ENCODE measurements around the gene EEF1A2. TPM values are rescaled to one million over a fixed set of nuclear protein-coding genes. Genes with fewer than 3 reads are reported as not detected.

The EEF1A2 gene
- total RNA-seq, 4 donors from 2014 or later = 1.7 to 17.8 (median 7.4) TPM

GRCh38 chr20:63469713-63470101, 29.2 kb downstream of the EEF1A2 start:
- peaks cover 5 to 97% (median 38%) of the 10 kb centered on the region in 4 donors for H3K27me3 ChIP-seq
- H3K4me1 ChIP-seq = peaks cover 10 to 17% (median 13%) of the 10 kb centered on the region in 4 donors
- DNase-seq (ENCODE audit: extremely low spot score) = no peak
- H3K9me3 ChIP-seq = no peaks in the 10 kb centered on the region
- no peak overlapping the region for H3K4me3 ChIP-seq
- WGBS = 74% methylated on average over 13 of the region's 13 CpGs
- intact Hi-C loops (cut with DNase I) = no loop called here
- no peak for TF ChIP-seq EP300 (IDR thresholded peaks at IDR 0.05)
- no peak for TF ChIP-seq POLR2AphosphoS5 (IDR thresholded peaks at IDR 0.05)
- no peak for TF ChIP-seq POLR2A (IDR thresholded peaks at IDR 0.05; ENCODE audit: low read depth)
- no peak for TF ChIP-seq CTCF (IDR thresholded peaks at IDR 0.05)
- H3K36me3 ChIP-seq = no peaks in the 10 kb centered on the region
- no peak overlapping the region for H3K27ac ChIP-seq (replicated peaks in 1 of 4)

GRCh38 chr20:63469019-63469712, 29.7 kb downstream of the EEF1A2 start:
- peaks cover 5 to 97% (median 34%) of the 10 kb centered on the region in 4 donors for H3K27me3 ChIP-seq
- no peaks in the 10 kb centered on the region for H3K9me3 ChIP-seq
- no peak for DNase-seq (ENCODE audit: extremely low spot score)
- no peak for TF ChIP-seq CTCF (IDR thresholded peaks at IDR 0.05)
- TF ChIP-seq POLR2A (IDR thresholded peaks at IDR 0.05; ENCODE audit: low read depth) = no peak
- H3K36me3 ChIP-seq = no peaks in the 10 kb centered on the region
- H3K4me3 ChIP-seq = no peak overlapping the region
- H3K4me1 ChIP-seq = peaks cover 10 to 17% (median 13%) of the 10 kb centered on the region in 4 donors
- H3K27ac ChIP-seq (replicated peaks in 1 of 4) = no peak overlapping the region
- intact Hi-C loops (cut with DNase I) = no loop called here
- 90% methylated on average over 8 of the region's 22 CpGs for WGBS

GRCh38 chr20:63468421-63468820, 30.5 kb downstream of the EEF1A2 start:
- Histone ChIP-seq H3K4me1 (peaks cover 10 to 17% (median 13%) of the 10 kb centered on the region in 4 donors), H3K27me3 (peaks cover 5 to 97% (median 28%) of the 10 kb centered on the region in 4 donors), H3K4me3 (no peak overlapping the region), H3K27ac (replicated peaks in 1 of 4) (no peak overlapping the region), H3K36me3 (no peaks in the 10 kb centered on the region), H3K9me3 (no peaks in the 10 kb centered on the region)
- no peak for TF ChIP-seq EP300 (IDR thresholded peaks at IDR 0.05)
- TF ChIP-seq CTCF (IDR thresholded peaks at IDR 0.05) = no peak
- TF ChIP-seq POLR2AphosphoS5 (IDR thresholded peaks at IDR 0.05) = no peak
- intact Hi-C loops (cut with DNase I) = no loop called here
- WGBS = 76% methylated on average over 11 of the region's 12 CpGs
- no peak for DNase-seq (ENCODE audit: extremely low spot score)

DNA sequence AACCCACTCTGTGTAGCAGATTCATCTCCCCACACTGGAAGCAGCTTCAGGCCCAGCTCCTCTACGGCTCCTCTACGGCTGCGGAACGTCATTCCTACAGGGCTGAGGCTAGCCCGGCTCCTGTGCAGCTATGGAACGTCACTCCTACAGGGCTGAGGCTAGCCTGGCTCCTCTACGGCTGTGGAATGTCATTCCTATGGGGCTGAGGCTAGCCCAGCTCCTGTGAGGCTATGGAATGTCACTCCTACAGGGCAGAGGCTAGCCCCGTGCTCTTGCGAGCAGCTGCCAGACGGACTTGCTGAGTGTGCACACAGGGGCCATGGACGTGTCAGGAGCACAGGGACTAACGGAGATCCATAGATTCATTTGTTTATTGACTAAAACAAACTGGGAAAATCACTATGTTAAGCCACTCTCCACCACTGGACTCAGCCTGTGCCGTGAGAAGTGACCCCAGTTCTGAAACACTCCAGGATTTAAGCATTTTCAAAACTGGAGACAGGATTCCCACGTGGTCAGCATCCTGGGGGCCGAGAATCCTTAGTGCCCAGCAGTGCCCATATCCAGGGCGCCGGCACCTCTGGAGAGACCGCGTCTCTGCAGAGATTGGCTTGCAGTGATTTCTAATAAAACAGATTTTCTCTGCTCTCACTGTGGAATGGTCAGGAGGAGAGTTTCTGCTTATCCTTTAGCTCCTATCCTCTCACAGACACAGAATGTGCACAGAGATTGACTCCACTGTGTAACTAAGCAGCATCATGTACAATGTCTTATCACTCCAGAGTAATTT, 31.4 kb downstream of the EEF1A2 start:
- TF ChIP-seq CTCF (IDR thresholded peaks at IDR 0.05) (no peak), POLR2AphosphoS5 (IDR thresholded peaks at IDR 0.05) (no peak), EP300 (IDR thresholded peaks at IDR 0.05) (no peak), POLR2A (IDR thresholded peaks at IDR 0.05; ENCODE audit: low read depth) (no peak)
- no peak overlapping the region for H3K27ac ChIP-seq (replicated peaks in 1 of 4)
- intact Hi-C loops (cut with DNase I) = no loop called here
- peaks cover 10 to 16% (median 13%) of the 10 kb centered on the region in 4 donors for H3K4me1 ChIP-seq
- WGBS = 76% methylated on average over 19 of the region's 19 CpGs
- H3K27me3 ChIP-seq = peaks cover 0 to 98% (median 23%) of the 10 kb centered on the region in 4 donors
- H3K4me3 ChIP-seq = no peak overlapping the region
- no peak for DNase-seq (ENCODE audit: extremely low spot score)
- H3K36me3 ChIP-seq = no peaks in the 10 kb centered on the region
- H3K9me3 ChIP-seq = no peaks in the 10 kb centered on the region
